Mesothelial cell of epicardium (in vitro differentiated cells): ENCODE measurements around the gene TBC1D32. TPM values are rescaled to one million over a fixed set of nuclear protein-coding genes. Genes with fewer than 3 reads are reported as not detected.
"Not testable (repeated sequence)": the region's sequence is repeated elsewhere in the genome, so short reads cannot be mapped to it uniquely, and the experiment has no call there.

Experiments used
- DNase-seq, 2 experiments: peaks; one replicate each; pipeline ENCODE4 v3.0.0; 2021; ENCODE audit warnings: low spot score in 2 of 2; ENCODE audit not compliant: unreplicated experiment in 2 of 2
- H3K27ac Mint-ChIP-seq: 2 replicates; pipeline ENCODE4 v1.8.0; 2021; ENCODE audit warnings: mixed read lengths
- H3K27me3 Mint-ChIP-seq: 2 replicates; pipeline ENCODE4 v1.8.0; 2021; ENCODE audit warnings: low read depth, mixed read lengths
- H3K36me3 Mint-ChIP-seq: 2 replicates; pipeline ENCODE4 v1.8.0; 2021; ENCODE audit warnings: mixed read lengths
- H3K4me1 Mint-ChIP-seq: 2 replicates; pipeline ENCODE4 v1.8.0; 2021; ENCODE audit warnings: mixed read lengths
- H3K4me3 Mint-ChIP-seq: 2 replicates; pipeline ENCODE4 v1.8.0; 2021; ENCODE audit warnings: mild to moderate bottlenecking, moderate library complexity, mixed read lengths
- H3K9me3 Mint-ChIP-seq: 2 replicates; pipeline ENCODE4 v1.8.0; 2021; ENCODE audit warnings: mixed read lengths
- total RNA-seq: library from RNA; stranded (reverse); gene quantifications from 3 replicates; pipeline ENCODE4 v1.2.1, GENCODE V29; 2021
- TF ChIP-seq, protein P1 (sequence below): fragments of 200-600 bp; sonication (generic); IDR thresholded peaks from one replicate; pipeline ENCODE4 v1.5.0; 2021; ENCODE audit warnings: antibody characterized with exemption; ENCODE audit not compliant: unreplicated experiment

TBC1D32 gene
- total RNA-seq, 1 donor from 2014 or later: 30.1 TPM

GRCh38 chr6:121106962-121107361 is 227.3 kb downstream of the TBC1D32 start:
- Mint-ChIP-seq H3K4me1 (peaks cover 7% of the 10 kb centered on the region), H3K9me3 (peaks cover 6% of the 10 kb centered on the region), H3K4me3 (no peak overlapping the region), H3K27me3 (no peaks in the 10 kb centered on the region), H3K27ac (no peak overlapping the region), H3K36me3 (peaks cover 8% of the 10 kb centered on the region)
- TF ChIP-seq, protein P1, sequence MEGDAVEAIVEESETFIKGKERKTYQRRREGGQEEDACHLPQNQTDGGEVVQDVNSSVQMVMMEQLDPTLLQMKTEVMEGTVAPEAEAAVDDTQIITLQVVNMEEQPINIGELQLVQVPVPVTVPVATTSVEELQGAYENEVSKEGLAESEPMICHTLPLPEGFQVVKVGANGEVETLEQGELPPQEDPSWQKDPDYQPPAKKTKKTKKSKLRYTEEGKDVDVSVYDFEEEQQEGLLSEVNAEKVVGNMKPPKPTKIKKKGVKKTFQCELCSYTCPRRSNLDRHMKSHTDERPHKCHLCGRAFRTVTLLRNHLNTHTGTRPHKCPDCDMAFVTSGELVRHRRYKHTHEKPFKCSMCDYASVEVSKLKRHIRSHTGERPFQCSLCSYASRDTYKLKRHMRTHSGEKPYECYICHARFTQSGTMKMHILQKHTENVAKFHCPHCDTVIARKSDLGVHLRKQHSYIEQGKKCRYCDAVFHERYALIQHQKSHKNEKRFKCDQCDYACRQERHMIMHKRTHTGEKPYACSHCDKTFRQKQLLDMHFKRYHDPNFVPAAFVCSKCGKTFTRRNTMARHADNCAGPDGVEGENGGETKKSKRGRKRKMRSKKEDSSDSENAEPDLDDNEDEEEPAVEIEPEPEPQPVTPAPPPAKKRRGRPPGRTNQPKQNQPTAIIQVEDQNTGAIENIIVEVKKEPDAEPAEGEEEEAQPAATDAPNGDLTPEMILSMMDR: no peak
- no peak for DNase-seq

DNA sequence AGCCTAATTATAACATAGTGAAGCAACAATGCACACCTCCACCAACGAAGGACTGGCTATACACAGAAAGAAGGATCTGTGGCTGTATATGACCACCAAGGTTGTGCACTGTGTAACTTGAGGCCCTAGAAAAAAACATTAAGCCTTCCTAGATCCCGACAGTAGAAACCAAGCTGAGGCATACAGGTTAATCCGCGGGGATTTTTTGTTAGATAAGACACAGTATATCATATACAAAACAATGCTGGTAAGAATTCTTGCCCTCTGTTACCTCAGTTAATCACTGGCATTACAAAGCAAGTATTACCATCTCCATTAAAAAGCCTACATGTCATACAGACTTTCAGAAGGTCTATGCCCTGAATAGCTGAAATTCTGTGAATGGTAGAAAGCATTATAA is 228.8 kb downstream of the TBC1D32 start:
- Mint-ChIP-seq H3K9me3 (peaks cover 16% of the 10 kb centered on the region), H3K4me1 (peaks cover 7% of the 10 kb centered on the region), H3K4me3 (no peak overlapping the region), H3K36me3 (peaks cover 23% of the 10 kb centered on the region), H3K27ac (peak overlapping the region; percentile 61), H3K27me3 (no peaks in the 10 kb centered on the region)
- DNase-seq: no peak
- TF ChIP-seq, protein P1: no peak

- H3K27me3 Mint-ChIP-seq: no peaks in the 10 kb centered on the region
- H3K9me3 Mint-ChIP-seq: no peaks in the 10 kb centered on the region
- H3K36me3 Mint-ChIP-seq: peaks cover 17% of the 10 kb centered on the region
- H3K4me3 Mint-ChIP-seq: no peak overlapping the region
- TF ChIP-seq, protein P1: no peak
- DNase-seq: no peak
- H3K27ac Mint-ChIP-seq: no peak overlapping the region
- no peaks in the 10 kb centered on the region for H3K4me1 Mint-ChIP-seq
These were observed 240.4 kb downstream of the TBC1D32 start for GRCh38 chr6:121093928-121094327.

DNA sequence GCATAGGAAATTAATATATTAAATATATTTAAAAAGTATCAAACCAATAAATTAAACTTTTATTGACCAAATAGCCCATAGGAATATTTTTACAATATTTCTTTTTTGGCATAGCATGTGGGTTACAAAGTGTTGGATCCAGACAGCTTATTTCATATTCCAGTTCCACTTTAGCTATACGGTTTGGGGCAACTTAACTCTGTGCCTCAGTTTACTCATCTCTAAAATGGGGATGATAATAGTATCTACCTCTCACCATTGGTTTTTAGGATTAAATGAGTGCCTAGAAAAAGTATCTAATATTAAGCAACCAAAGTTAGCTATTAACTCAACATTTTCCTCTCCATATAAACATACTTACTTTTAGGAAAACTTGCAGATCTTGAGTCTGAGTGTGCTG is 243.8 kb downstream of the TBC1D32 start:
- Mint-ChIP-seq H3K4me3 (no peak overlapping the region), H3K9me3 (no peaks in the 10 kb centered on the region), H3K4me1 (no peaks in the 10 kb centered on the region), H3K36me3 (no peaks in the 10 kb centered on the region), H3K27me3 (no peaks in the 10 kb centered on the region), H3K27ac (no peak overlapping the region)
- DNase-seq: no peak
- TF ChIP-seq, protein P1: no peak

- H3K9me3 Mint-ChIP-seq: no peaks in the 10 kb centered on the region
- H3K27ac Mint-ChIP-seq: no peak overlapping the region
- no peak overlapping the region for H3K4me3 Mint-ChIP-seq
- no peaks in the 10 kb centered on the region for H3K27me3 Mint-ChIP-seq
- H3K36me3 Mint-ChIP-seq: no peaks in the 10 kb centered on the region
- DNase-seq: no peak
- no peaks in the 10 kb centered on the region for H3K4me1 Mint-ChIP-seq
- TF ChIP-seq, protein P1: no peak
These were observed 247.4 kb downstream of the TBC1D32 start for GRCh38 chr6:121086876-121087275.

GRCh38 chr6:121076119-121076518 is 258.2 kb downstream of the TBC1D32 start:
- TF ChIP-seq, protein P1: no peak
- Mint-ChIP-seq H3K4me3 (no peak overlapping the region), H3K9me3 (peaks cover 11% of the 10 kb centered on the region), H3K4me1 (no peaks in the 10 kb centered on the region), H3K27me3 (no peaks in the 10 kb centered on the region), H3K36me3 (peaks cover 4% of the 10 kb centered on the region), H3K27ac (no peak overlapping the region)
- DNase-seq: no peak

- H3K27ac Mint-ChIP-seq, H3K4me3 Mint-ChIP-seq, H3K4me1 Mint-ChIP-seq, DNase-seq, H3K27me3 Mint-ChIP-seq: not testable (repeated sequence)
- H3K9me3 Mint-ChIP-seq: peaks cover 57% of the 10 kb centered on the region
- peaks cover 32% of the 10 kb centered on the region for H3K36me3 Mint-ChIP-seq
These were observed 265.5 kb downstream of the TBC1D32 start for GRCh38 chr6:121068749-121069148.
